HEK293 (cell line): Measurements from ENCODE around the gene LRRFIP1.

Experiments used
- CTCF ChIA-PET: fragments of 350-600 bp; formaldehyde crosslinking; extraction: SDS; loops from one replicate; lab custom pipeline; 2021; ENCODE audit warnings: antibody characterized with exemption; lab: Yijun Ruan, JAX
- POLR2A ChIA-PET: fragments of 300-600 bp; formaldehyde crosslinking; extraction: SDS; loops from one replicate; lab custom pipeline; 2020; ENCODE audit warnings: antibody characterized with exemption, inconsistent platforms; lab: Yijun Ruan, JAX
- H3K27ac ChIP-seq: fragments of 200-500 bp; sonication (Bioruptor generic); 2 replicates; pipeline ENCODE4 v1.5.1; 2014; ENCODE audit warnings: low read depth, low read length, control low read depth, inconsistent platforms; ENCODE audit errors: extremely low read depth
- H3K36me3 ChIP-seq, 2 experiments: fragments of 200-500 bp in 1 of 2; sonication (Bioruptor generic) in 1 of 2; 1 replicate in 1 of 2; 2 replicates in 1 of 2; pipeline ENCODE4 v1.5.1; 2014 to 2017; ENCODE audit warnings: inconsistent platforms in 2 of 2, low read length in 2 of 2; ENCODE audit not compliant: control insufficient read depth in 2 of 2, insufficient read depth in 1 of 2
- H3K4me1 ChIP-seq: fragments of 200-500 bp; sonication (Bioruptor generic); 2 replicates; pipeline ENCODE4 v1.5.1; 2014; ENCODE audit warnings: mild to moderate bottlenecking, low read length, inconsistent platforms; ENCODE audit not compliant: control insufficient read depth, insufficient read depth
- H3K4me3 ChIP-seq: 2 replicates; pipeline ENCODE4 v1.5.1; 2011; ENCODE audit warnings: low read depth, mild to moderate bottlenecking, control low read depth, low read length, moderate library complexity
- H3K9me3 ChIP-seq: fragments of 200-500 bp; sonication (Bioruptor generic); 2 replicates; pipeline ENCODE4 v1.5.1; 2014; ENCODE audit warnings: low read depth, low read length, inconsistent platforms; ENCODE audit not compliant: control insufficient read depth, insufficient read depth
- EGR2 ChIP-seq: fragments of 450-650 bp; formaldehyde crosslinking; IDR thresholded peaks from 2 replicates; pipeline ENCODE4 v1.5.1; 2016; ENCODE audit warnings: low read depth, missing biosample characterization, missing genetic modification characterization
- GLIS1 ChIP-seq: fragments of 450-650 bp; formaldehyde crosslinking; IDR thresholded peaks from 2 replicates; pipeline ENCODE4 v1.5.1; 2016; ENCODE audit warnings: missing biosample characterization, missing genetic modification characterization
- PRDM2 ChIP-seq: fragments of 450-650 bp; formaldehyde crosslinking; IDR thresholded peaks from 2 replicates; pipeline ENCODE4 v1.5.1; 2016; ENCODE audit warnings: missing biosample characterization, missing genetic modification characterization, borderline replicate concordance
- REST ChIP-seq: fragments of 450-650 bp; formaldehyde crosslinking; IDR thresholded peaks from 2 replicates; pipeline ENCODE4 v1.5.1; 2016; ENCODE audit warnings: missing biosample characterization, missing genetic modification characterization
- SALL2 ChIP-seq: fragments of 450-650 bp; formaldehyde crosslinking; IDR thresholded peaks from 2 replicates; pipeline ENCODE4 v1.5.0; 2017; ENCODE audit warnings: missing biosample characterization, mild to moderate bottlenecking, missing genetic modification characterization, borderline replicate concordance
- YY2 ChIP-seq: fragments of 450-650 bp; formaldehyde crosslinking; IDR thresholded peaks from 2 replicates; pipeline ENCODE4 v1.5.1; 2016; ENCODE audit warnings: missing biosample characterization, missing genetic modification characterization
- ZBTB21 ChIP-seq: fragments of 450-650 bp; formaldehyde crosslinking; IDR thresholded peaks from 2 replicates; pipeline ENCODE4 v1.5.1; 2017; ENCODE audit warnings: missing biosample characterization, missing genetic modification characterization
- ZFHX2 ChIP-seq: fragments of 450-650 bp; formaldehyde crosslinking; conservative IDR thresholded peaks from 2 replicates; pipeline ENCODE4 v1.5.1; 2016; ENCODE audit warnings: missing biosample characterization, missing genetic modification characterization
- ZFP3 ChIP-seq: fragments of 450-650 bp; formaldehyde crosslinking; IDR thresholded peaks from 2 replicates; pipeline ENCODE4 v1.5.1; 2016; ENCODE audit warnings: low read depth, missing biosample characterization, missing genetic modification characterization
- ZNF112 ChIP-seq: fragments of 450-650 bp; formaldehyde crosslinking; IDR thresholded peaks from 2 replicates; pipeline ENCODE4 v1.5.0; 2017; ENCODE audit warnings: missing biosample characterization, missing genetic modification characterization
- ZNF398 ChIP-seq: fragments of 450-650 bp; formaldehyde crosslinking; IDR thresholded peaks from 2 replicates; pipeline ENCODE4 v1.5.1; 2017; ENCODE audit warnings: missing biosample characterization, missing genetic modification characterization
- ZNF514 ChIP-seq: fragments of 450-650 bp; formaldehyde crosslinking; IDR thresholded peaks from 2 replicates; pipeline ENCODE4 v1.5.1; 2016; ENCODE audit warnings: missing biosample characterization, missing genetic modification characterization
- ZNF521 ChIP-seq: fragments of 450-650 bp; formaldehyde crosslinking; IDR thresholded peaks from 2 replicates; pipeline ENCODE4 v1.5.1; 2017; ENCODE audit warnings: missing biosample characterization, mild to moderate bottlenecking, missing genetic modification characterization
- ZNF571 ChIP-seq: fragments of 450-650 bp; formaldehyde crosslinking; IDR thresholded peaks from 2 replicates; pipeline ENCODE4 v1.5.0; 2017; ENCODE audit warnings: missing biosample characterization, missing genetic modification characterization

LRRFIP1 gene

GRCh38 chr2:237583385-237584295, 43.7 kb upstream of the LRRFIP1 start:
- H3K27ac ChIP-seq, result no peak overlapping the region
- TF ChIP-seq EGR2 (peak; percentile 71), ZNF112 (tag by site-specific recombination) (no peak), ZNF514 (tag by site-specific recombination) (no peak), ZNF521 (tag by site-specific recombination) (no peak), GLIS1 (tag by site-specific recombination) (no peak), SALL2 (tag by site-specific recombination) (no peak), ZNF398 (tag by site-specific recombination) (no peak), ZFHX2 (tag by site-specific recombination) (peak; percentile 56), ZFP3 (no peak), YY2 (no peak), PRDM2 (no peak), ZBTB21 (tag by site-specific recombination) (no peak), REST (no peak), ZNF571 (tag by site-specific recombination) (no peak)
- H3K9me3 ChIP-seq, result no peaks in the 10 kb centered on the region
- no peak overlapping the region for H3K4me3 ChIP-seq
- H3K4me1 ChIP-seq, result no peaks in the 10 kb centered on the region
- CTCF ChIA-PET, result interaction anchor here (0.7 to 0.9 kb wide), 3 partner anchors 11 to 170 kb away, joined by 3 to 4 read pairs (median 3); no protein-coding TSS in a partner anchor
- no peaks in the 10 kb centered on the region for H3K36me3 ChIP-seq
- POLR2A ChIA-PET, result no interaction called here
